Measurements from ENCODE around the gene CPNE7. TPM values are rescaled to one million over a fixed set of nuclear protein-coding genes. Genes with fewer than 3 reads are reported as not detected.

Gene CPNE7
- total and polyA plus RNA-seq, 2 donors, result 9.6 to 12.8 TPM

DNA sequence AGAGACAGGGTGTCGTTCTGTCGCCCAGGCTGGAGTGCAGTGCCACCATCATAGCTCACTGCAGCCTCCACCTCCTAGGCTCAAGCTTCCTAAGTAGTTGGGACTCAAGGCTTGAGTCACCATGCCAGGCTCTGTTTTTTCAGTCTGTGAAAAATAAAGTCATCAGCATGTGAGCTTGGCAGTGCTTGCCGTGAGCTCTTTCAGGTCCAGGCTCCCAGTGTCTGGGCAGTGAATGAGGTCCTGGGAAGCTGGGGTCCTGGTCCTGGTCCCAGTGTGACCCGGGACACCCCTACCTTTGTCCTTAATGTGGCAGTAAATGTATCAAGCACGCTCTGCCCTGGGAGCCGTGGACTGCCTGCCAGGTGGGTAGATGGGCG is 38.0 kb upstream of the CPNE7 start:
- Histone ChIP-seq H3K4me3 (ENCODE audit: low read length in 2 of 2) (no peak overlapping the region), H3K36me3 (ENCODE audit: control insufficient read depth in 2 of 2, insufficient read depth in 2 of 2, low read length in 1 of 2) (peaks cover 56 to 62% of the 10 kb centered on the region in 2 donors), H3K9me3 (ENCODE audit: control insufficient read depth in 2 of 2, insufficient read depth in 1 of 2, low read length in 1 of 2) (no peaks in the 10 kb centered on the region), H3K27me3 (ENCODE audit: control insufficient read depth in 2 of 2, insufficient read depth in 1 of 2, low read length in 1 of 2) (no peaks in the 10 kb centered on the region), H3K4me1 (ENCODE audit: control insufficient read depth in 2 of 2, insufficient read depth in 2 of 2, low read length in 2 of 2) (peaks cover 18 to 26% of the 10 kb centered on the region in 2 donors), H3K27ac (ENCODE audit: low read depth in 1 of 2, low read length in 1 of 2) (no peak overlapping the region)
- WGBS, result 98% methylated on average over 7 of the region's 7 CpGs
- DNase-seq (ENCODE audit: low read depth in 6 of 9, low spot score in 9 of 9), result no peak

DNA sequence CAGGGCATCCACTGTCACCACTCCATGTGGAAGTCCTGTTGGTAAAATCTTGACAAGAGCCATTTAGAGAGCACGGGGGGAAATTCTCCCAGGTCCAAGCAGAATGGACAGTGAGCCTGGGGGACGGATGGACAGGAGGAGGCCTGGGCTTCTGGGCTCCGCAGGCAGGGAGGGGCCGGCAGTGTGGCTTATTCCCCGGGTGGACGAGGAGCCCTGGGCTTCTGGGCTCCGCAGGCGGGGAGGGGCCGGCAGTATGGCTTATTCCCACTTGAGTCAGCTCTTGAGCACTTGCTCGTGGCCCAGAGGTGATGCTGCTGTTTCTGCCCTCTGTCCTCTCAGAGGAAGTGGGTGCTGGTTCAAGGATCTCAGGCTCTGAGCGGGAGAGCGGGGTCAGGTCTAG is 37.3 kb upstream of the CPNE7 start:
- H3K27me3 ChIP-seq (ENCODE audit: control insufficient read depth in 2 of 2, insufficient read depth in 1 of 2, low read length in 1 of 2), result no peaks in the 10 kb centered on the region
- peaks cover 52 to 59% of the 10 kb centered on the region in 2 donors for H3K36me3 ChIP-seq (ENCODE audit: control insufficient read depth in 2 of 2, insufficient read depth in 2 of 2, low read length in 1 of 2)
- WGBS, result over 99% methylated on average over 12 of the region's 12 CpGs
- no peak for DNase-seq (ENCODE audit: low read depth in 6 of 9, low spot score in 9 of 9)
- H3K4me1 ChIP-seq (ENCODE audit: control insufficient read depth in 2 of 2, insufficient read depth in 2 of 2, low read length in 2 of 2), result peaks cover 18 to 24% of the 10 kb centered on the region in 2 donors
- no peak overlapping the region for H3K4me3 ChIP-seq (ENCODE audit: low read length in 2 of 2)
- H3K27ac ChIP-seq (ENCODE audit: low read depth in 1 of 2, low read length in 1 of 2), result no peak overlapping the region
- H3K9me3 ChIP-seq (ENCODE audit: control insufficient read depth in 2 of 2, insufficient read depth in 1 of 2, low read length in 1 of 2), result no peaks in the 10 kb centered on the region

DNA sequence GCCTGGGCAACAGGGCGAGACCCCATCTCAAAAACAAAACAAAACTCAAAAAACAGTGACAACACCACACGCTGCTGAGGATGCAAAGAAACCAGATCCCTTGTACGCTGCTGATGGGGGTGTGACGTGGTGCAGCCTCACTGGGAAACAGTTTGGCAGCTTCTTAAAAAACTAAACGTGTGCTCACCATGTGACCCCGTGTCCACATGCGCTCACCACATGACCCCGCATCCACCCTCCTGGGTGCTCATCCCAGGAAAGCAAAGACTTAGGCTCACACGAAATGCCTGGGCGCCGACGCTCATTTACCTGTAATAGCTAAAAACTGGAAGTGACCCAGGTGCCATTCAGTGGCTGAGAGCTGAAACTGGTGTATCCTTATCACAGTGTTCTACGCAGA is 35.0 kb upstream of the CPNE7 start:
- no peak for DNase-seq (ENCODE audit: low read depth in 6 of 9, low spot score in 9 of 9)
- Histone ChIP-seq H3K27me3 (ENCODE audit: control insufficient read depth in 2 of 2, insufficient read depth in 1 of 2, low read length in 1 of 2) (no peaks in the 10 kb centered on the region), H3K4me3 (ENCODE audit: low read length in 2 of 2) (no peak overlapping the region), H3K9me3 (ENCODE audit: control insufficient read depth in 2 of 2, insufficient read depth in 1 of 2, low read length in 1 of 2) (no peaks in the 10 kb centered on the region), H3K4me1 (ENCODE audit: control insufficient read depth in 2 of 2, insufficient read depth in 2 of 2, low read length in 2 of 2) (peaks cover 0 to 2% of the 10 kb centered on the region in 2 donors), H3K36me3 (ENCODE audit: control insufficient read depth in 2 of 2, insufficient read depth in 2 of 2, low read length in 1 of 2) (peaks cover 47 to 57% of the 10 kb centered on the region in 2 donors), H3K27ac (ENCODE audit: low read depth in 1 of 2, low read length in 1 of 2) (no peak overlapping the region)
- 93% methylated on average over 13 of the region's 13 CpGs for WGBS

DNA sequence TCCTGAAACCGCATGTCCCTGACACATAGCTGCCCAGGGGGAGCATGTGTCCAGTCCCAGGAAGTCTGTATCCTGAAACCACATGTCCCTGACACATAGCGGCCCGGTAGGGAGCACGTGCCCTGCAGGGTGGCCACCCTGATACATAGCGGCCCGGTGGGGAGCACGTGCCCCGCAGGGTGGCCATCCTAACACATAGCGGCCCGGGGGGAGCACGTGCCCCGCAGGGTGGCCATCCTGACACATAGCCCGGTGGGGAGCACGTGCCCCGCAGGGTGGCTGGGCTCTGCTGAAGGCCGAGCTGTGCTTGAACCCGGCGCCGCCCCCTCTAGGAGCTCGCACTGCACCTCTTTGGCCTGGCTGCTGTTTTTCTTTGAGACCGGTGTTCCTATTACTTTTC is 33.8 kb upstream of the CPNE7 start:
- Histone ChIP-seq H3K36me3 (ENCODE audit: control insufficient read depth in 2 of 2, insufficient read depth in 2 of 2, low read length in 1 of 2) (peaks cover 50 to 62% of the 10 kb centered on the region in 2 donors), H3K9me3 (ENCODE audit: control insufficient read depth in 2 of 2, insufficient read depth in 1 of 2, low read length in 1 of 2) (no peaks in the 10 kb centered on the region), H3K4me3 (ENCODE audit: low read length in 2 of 2) (no peak overlapping the region), H3K27me3 (ENCODE audit: control insufficient read depth in 2 of 2, insufficient read depth in 1 of 2, low read length in 1 of 2) (no peaks in the 10 kb centered on the region), H3K4me1 (ENCODE audit: control insufficient read depth in 2 of 2, insufficient read depth in 2 of 2, low read length in 2 of 2) (no peaks in the 10 kb centered on the region), H3K27ac (ENCODE audit: low read depth in 1 of 2, low read length in 1 of 2) (no peak overlapping the region)
- DNase-seq (ENCODE audit: low read depth in 6 of 9, low spot score in 9 of 9), result no peak
- 98% methylated on average over 21 of the region's 21 CpGs for WGBS

DNA sequence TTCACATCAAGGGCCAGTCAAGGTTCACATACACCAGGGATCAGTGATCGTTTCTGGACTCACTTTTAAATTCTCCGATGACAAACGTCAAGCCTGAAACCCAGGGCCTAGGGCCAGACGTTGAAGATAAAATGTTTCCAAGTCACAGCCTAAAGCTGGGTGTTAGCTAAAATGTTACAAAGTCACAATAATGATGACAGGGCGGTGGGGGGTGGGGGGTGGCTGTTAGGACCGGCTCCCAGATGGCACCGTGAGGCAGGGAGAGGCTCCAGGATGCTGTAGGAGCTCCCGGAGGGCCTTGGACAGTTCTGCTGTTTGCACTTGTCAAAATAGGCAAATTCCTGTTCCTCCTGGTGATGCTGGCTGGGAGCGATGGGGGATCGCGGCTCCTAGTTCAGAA is 31.4 kb upstream of the CPNE7 start:
- no peaks in the 10 kb centered on the region for H3K27me3 ChIP-seq (ENCODE audit: control insufficient read depth in 2 of 2, insufficient read depth in 1 of 2, low read length in 1 of 2)
- H3K4me3 ChIP-seq (ENCODE audit: low read length in 2 of 2), result no peak overlapping the region
- H3K36me3 ChIP-seq (ENCODE audit: control insufficient read depth in 2 of 2, insufficient read depth in 2 of 2, low read length in 1 of 2), result peaks cover 53 to 60% of the 10 kb centered on the region in 2 donors
- 96% methylated on average over 11 of the region's 11 CpGs for WGBS
- no peak for DNase-seq (ENCODE audit: low read depth in 6 of 9, low spot score in 9 of 9)
- peaks cover 5 to 9% of the 10 kb centered on the region in 2 donors for H3K4me1 ChIP-seq (ENCODE audit: control insufficient read depth in 2 of 2, insufficient read depth in 2 of 2, low read length in 2 of 2)
- H3K27ac ChIP-seq (ENCODE audit: low read depth in 1 of 2, low read length in 1 of 2), result no peak overlapping the region
- no peaks in the 10 kb centered on the region for H3K9me3 ChIP-seq (ENCODE audit: control insufficient read depth in 2 of 2, insufficient read depth in 1 of 2, low read length in 1 of 2)

DNA sequence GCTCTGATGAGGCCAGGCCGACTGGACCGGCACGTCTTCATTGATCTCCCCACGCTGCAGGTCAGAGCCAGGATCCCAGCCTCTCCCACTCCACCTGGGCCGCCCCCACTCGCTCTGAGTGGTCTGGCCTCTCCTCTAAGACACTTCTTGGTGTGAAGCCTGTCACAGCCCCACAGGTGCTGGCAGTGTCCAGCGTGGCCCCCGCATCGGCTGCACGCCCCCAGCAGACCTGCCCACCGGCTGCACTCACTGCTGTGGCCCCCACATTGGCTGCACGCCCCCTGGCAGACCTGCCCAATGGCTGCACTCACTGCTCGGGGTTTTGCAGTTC is 30.9 kb upstream of the CPNE7 start:
- H3K27me3 ChIP-seq (ENCODE audit: control insufficient read depth in 2 of 2, insufficient read depth in 1 of 2, low read length in 1 of 2), result no peaks in the 10 kb centered on the region
- H3K4me1 ChIP-seq (ENCODE audit: control insufficient read depth in 2 of 2, insufficient read depth in 2 of 2, low read length in 2 of 2), result peaks cover 5 to 15% of the 10 kb centered on the region in 2 donors
- no peak for DNase-seq (ENCODE audit: low read depth in 6 of 9, low spot score in 9 of 9)
- H3K36me3 ChIP-seq (ENCODE audit: control insufficient read depth in 2 of 2, insufficient read depth in 2 of 2, low read length in 1 of 2), result peaks cover 59 to 62% of the 10 kb centered on the region in 2 donors
- H3K27ac ChIP-seq (ENCODE audit: low read depth in 1 of 2, low read length in 1 of 2), result no peak overlapping the region
- no peak overlapping the region for H3K4me3 ChIP-seq (ENCODE audit: low read length in 2 of 2)
- 96% methylated on average over 13 of the region's 13 CpGs for WGBS
- H3K9me3 ChIP-seq (ENCODE audit: control insufficient read depth in 2 of 2, insufficient read depth in 1 of 2, low read length in 1 of 2), result no peaks in the 10 kb centered on the region

DNA sequence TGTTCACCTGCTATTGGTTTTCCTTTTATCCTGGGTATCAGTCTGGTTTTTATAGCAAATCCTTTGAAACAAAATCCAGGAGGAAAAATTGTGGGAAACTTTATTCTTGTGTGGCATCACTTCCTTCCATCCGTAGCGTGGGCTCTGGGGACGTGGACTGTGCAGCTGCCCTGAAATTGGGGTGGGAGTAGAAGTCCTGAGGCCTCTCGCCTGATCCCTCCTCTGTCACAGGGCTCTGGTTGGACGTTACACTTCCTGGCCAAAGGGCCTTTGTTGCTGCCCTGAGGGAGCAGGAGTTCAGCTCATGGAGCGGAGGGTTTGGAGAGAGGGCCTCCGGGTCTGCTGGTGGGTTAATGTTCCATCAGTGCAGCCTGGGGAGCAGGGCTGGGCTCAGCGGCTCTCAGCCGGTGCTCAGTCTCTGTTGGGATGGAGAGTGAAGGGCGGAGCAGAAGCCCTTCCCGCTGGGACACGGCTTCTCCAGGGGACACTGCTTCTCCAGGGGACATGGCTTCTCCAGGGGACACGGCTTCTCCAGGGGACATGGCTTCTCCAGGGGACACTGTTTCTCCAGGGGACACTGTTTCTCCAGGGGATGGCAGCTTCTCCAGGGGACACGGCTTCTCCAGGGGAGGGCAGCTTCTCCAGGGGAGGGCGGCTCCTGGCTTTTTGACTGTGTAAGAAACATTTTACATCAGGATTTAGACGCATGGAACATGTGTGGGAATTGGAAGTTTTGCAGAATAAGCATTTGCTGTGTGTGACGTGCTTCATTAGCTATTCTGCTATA is 30.3 kb upstream of the CPNE7 start:
- peaks cover 5 to 16% of the 10 kb centered on the region in 2 donors for H3K4me1 ChIP-seq (ENCODE audit: control insufficient read depth in 2 of 2, insufficient read depth in 2 of 2, low read length in 2 of 2)
- H3K27me3 ChIP-seq (ENCODE audit: control insufficient read depth in 2 of 2, insufficient read depth in 1 of 2, low read length in 1 of 2), result no peaks in the 10 kb centered on the region
- 99% methylated on average over 17 of the region's 17 CpGs for WGBS
- H3K9me3 ChIP-seq (ENCODE audit: control insufficient read depth in 2 of 2, insufficient read depth in 1 of 2, low read length in 1 of 2), result no peaks in the 10 kb centered on the region
- no peak for DNase-seq (ENCODE audit: low read depth in 6 of 9, low spot score in 9 of 9)
- peaks cover 63% of the 10 kb centered on the region in 2 donors for H3K36me3 ChIP-seq (ENCODE audit: control insufficient read depth in 2 of 2, insufficient read depth in 2 of 2, low read length in 1 of 2)
- H3K27ac ChIP-seq (ENCODE audit: low read depth in 1 of 2, low read length in 1 of 2), result no peak overlapping the region
- no peak overlapping the region for H3K4me3 ChIP-seq (ENCODE audit: low read length in 2 of 2)

DNA sequence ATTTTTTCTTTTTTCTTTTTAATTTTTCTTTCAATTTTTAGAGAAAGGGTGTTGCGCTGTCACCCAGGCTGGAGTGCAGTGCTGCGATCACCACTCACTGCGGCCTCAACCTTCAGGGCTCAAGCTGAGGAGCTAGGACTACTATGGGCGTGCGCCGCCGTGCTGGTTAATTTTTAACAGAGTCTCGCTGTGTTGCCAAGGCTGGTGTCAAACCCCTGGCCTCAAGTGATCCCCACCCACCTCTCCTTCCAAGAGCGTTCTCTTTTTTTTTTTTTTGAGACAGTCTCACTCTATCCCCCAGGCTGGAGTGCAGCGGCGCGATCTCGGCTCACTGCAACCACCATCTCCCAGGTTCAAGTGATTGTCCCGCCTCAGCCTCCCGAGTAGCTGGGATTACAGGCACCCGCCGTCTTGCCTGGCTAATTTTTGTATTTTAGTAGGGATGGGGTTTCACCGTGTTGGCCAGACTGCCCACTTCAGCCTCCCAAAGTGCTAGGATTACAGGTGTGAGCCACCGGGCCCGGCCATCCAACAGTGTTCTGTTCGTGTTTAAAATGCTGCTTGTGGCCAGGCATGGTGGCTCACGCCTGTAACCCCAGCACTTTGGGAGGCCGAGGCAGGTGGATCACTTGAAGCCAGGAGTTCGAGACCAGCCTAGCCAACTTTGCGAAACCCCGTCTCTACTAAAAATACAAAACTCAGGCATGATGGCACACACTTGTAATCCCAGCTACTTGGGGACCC is 29.6 kb upstream of the CPNE7 start:
- no peaks in the 10 kb centered on the region for H3K27me3 ChIP-seq (ENCODE audit: control insufficient read depth in 2 of 2, insufficient read depth in 1 of 2, low read length in 1 of 2)
- no peak for DNase-seq (ENCODE audit: low read depth in 6 of 9, low spot score in 9 of 9)
- no peaks in the 10 kb centered on the region for H3K9me3 ChIP-seq (ENCODE audit: control insufficient read depth in 2 of 2, insufficient read depth in 1 of 2, low read length in 1 of 2)
- WGBS, result 98% methylated on average over 26 of the region's 26 CpGs
- H3K27ac ChIP-seq (ENCODE audit: low read depth in 1 of 2, low read length in 1 of 2), result no peak overlapping the region
- peaks cover 63 to 70% of the 10 kb centered on the region in 2 donors for H3K36me3 ChIP-seq (ENCODE audit: control insufficient read depth in 2 of 2, insufficient read depth in 2 of 2, low read length in 1 of 2)
- H3K4me1 ChIP-seq (ENCODE audit: control insufficient read depth in 2 of 2, insufficient read depth in 2 of 2, low read length in 2 of 2), result peaks cover 5 to 16% of the 10 kb centered on the region in 2 donors
- no peak overlapping the region for H3K4me3 ChIP-seq (ENCODE audit: low read length in 2 of 2)

DNA sequence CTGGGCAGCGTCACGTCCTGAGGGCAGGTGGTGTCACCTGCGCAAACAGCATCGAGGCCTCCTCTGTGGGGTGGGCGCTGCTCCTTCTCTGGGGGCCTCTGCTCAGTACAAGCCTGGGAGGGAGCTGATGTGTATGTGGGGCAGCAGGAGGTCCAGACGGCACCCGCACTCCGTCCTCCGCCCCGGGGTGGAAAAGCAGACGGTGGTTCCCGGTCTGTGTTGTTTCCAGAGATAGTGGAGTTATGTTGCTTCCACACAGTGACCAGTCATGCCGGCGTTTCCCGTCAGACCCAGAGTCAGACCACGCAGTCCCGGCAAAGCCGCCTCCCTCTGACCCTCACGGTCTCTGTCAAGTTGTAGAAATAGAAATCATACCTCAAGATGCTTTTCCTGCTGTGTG is 28.8 kb upstream of the CPNE7 start:
- peaks cover 5 to 16% of the 10 kb centered on the region in 2 donors for H3K4me1 ChIP-seq (ENCODE audit: control insufficient read depth in 2 of 2, insufficient read depth in 2 of 2, low read length in 2 of 2)
- H3K9me3 ChIP-seq (ENCODE audit: control insufficient read depth in 2 of 2, insufficient read depth in 1 of 2, low read length in 1 of 2), result no peaks in the 10 kb centered on the region
- 96% methylated on average over 19 of the region's 19 CpGs for WGBS
- H3K4me3 ChIP-seq (ENCODE audit: low read length in 2 of 2), result no peak overlapping the region
- no peak for DNase-seq (ENCODE audit: low read depth in 6 of 9, low spot score in 9 of 9)
- H3K27me3 ChIP-seq (ENCODE audit: control insufficient read depth in 2 of 2, insufficient read depth in 1 of 2, low read length in 1 of 2), result no peaks in the 10 kb centered on the region
- peaks cover 63 to 71% of the 10 kb centered on the region in 2 donors for H3K36me3 ChIP-seq (ENCODE audit: control insufficient read depth in 2 of 2, insufficient read depth in 2 of 2, low read length in 1 of 2)
- H3K27ac ChIP-seq (ENCODE audit: low read depth in 1 of 2, low read length in 1 of 2), result no peak overlapping the region
